Measurements from ENCODE around the gene MANSC1. TPM values are rescaled to one million over a fixed set of nuclear protein-coding genes. Genes with fewer than 3 reads are reported as not detected.
"Not testable (repeated sequence)": the region's sequence is repeated elsewhere in the genome, so short reads cannot be mapped to it uniquely, and the experiment has no call there.

Gene MANSC1
- total RNA-seq, 1 donor from 2014 or later = 72.1 TPM

DNA sequence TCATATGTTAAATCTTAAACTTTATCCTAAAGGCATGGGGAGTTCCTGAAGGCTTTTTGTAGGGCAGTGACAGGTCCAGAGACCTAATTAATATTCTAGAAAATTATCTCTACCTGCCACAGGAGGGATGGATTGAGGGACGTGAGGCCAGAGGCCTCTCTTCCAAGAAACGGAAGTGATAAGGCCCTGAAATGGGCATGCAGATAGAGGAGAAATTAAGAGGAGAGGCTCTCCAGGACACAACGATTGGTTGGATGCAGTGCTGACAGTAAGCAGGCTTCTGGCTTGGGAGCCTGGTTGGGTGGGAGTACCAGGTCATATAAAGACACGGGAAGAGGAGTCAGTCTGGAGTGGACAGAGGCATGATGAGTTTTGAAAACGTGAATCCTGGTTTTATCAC is 3.8 kb upstream of the MANSC1 start:
- no peak overlapping the region for H3K27ac ChIP-seq
- no peaks in the 10 kb centered on the region for H3K36me3 ChIP-seq
- no peak for DNase-seq (ENCODE audit: low spot score in 2 of 2)
- H3K27me3 ChIP-seq = no peaks in the 10 kb centered on the region
- H3K9me3 ChIP-seq = no peaks in the 10 kb centered on the region
- no peak overlapping the region for H3K4me3 ChIP-seq
- peaks cover 0 to 19% of the 10 kb centered on the region in 2 donors for H3K4me1 ChIP-seq
- TF ChIP-seq, protein P1, sequence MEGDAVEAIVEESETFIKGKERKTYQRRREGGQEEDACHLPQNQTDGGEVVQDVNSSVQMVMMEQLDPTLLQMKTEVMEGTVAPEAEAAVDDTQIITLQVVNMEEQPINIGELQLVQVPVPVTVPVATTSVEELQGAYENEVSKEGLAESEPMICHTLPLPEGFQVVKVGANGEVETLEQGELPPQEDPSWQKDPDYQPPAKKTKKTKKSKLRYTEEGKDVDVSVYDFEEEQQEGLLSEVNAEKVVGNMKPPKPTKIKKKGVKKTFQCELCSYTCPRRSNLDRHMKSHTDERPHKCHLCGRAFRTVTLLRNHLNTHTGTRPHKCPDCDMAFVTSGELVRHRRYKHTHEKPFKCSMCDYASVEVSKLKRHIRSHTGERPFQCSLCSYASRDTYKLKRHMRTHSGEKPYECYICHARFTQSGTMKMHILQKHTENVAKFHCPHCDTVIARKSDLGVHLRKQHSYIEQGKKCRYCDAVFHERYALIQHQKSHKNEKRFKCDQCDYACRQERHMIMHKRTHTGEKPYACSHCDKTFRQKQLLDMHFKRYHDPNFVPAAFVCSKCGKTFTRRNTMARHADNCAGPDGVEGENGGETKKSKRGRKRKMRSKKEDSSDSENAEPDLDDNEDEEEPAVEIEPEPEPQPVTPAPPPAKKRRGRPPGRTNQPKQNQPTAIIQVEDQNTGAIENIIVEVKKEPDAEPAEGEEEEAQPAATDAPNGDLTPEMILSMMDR (IDR thresholded peaks at IDR 0.05) = no peak
- intact Hi-C loops (cut with DNase I) = loop anchor here (10.0 kb wide), 1 partner anchor 779 kb away; no protein-coding TSS in a partner anchor

DNA sequence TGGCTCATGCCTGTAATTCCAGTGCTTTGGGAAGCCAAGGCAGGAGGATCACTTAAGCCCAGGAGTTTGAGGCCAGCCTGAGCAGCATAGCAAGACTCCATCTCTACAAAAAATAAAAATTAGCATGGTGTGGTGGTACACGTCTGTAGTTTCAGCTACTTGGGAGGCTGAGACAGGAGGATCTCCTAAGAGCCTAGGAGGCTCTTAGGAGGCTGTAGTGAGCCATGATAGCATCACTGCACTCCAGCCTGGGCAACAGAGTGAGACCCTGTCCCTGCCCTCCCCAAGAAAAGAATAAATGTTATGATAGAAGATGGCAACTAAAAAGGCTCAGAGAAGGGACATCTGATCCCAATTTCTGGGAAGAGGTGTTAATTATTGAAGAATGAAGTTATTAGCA is 3.2 kb upstream of the MANSC1 start:
- TF ChIP-seq, protein P1 (IDR thresholded peaks at IDR 0.05) = no peak
- Histone ChIP-seq H3K4me3 (no peak overlapping the region), H3K4me1 (peaks cover 0 to 15% of the 10 kb centered on the region in 2 donors), H3K27me3 (no peaks in the 10 kb centered on the region), H3K36me3 (no peaks in the 10 kb centered on the region), H3K9me3 (no peaks in the 10 kb centered on the region), H3K27ac (no peak overlapping the region)
- intact Hi-C loops (cut with DNase I) = loop anchor here (10.0 kb wide), 1 partner anchor 778 kb away; no protein-coding TSS in a partner anchor
- DNase-seq (ENCODE audit: low spot score in 2 of 2) = no peak

DNA sequence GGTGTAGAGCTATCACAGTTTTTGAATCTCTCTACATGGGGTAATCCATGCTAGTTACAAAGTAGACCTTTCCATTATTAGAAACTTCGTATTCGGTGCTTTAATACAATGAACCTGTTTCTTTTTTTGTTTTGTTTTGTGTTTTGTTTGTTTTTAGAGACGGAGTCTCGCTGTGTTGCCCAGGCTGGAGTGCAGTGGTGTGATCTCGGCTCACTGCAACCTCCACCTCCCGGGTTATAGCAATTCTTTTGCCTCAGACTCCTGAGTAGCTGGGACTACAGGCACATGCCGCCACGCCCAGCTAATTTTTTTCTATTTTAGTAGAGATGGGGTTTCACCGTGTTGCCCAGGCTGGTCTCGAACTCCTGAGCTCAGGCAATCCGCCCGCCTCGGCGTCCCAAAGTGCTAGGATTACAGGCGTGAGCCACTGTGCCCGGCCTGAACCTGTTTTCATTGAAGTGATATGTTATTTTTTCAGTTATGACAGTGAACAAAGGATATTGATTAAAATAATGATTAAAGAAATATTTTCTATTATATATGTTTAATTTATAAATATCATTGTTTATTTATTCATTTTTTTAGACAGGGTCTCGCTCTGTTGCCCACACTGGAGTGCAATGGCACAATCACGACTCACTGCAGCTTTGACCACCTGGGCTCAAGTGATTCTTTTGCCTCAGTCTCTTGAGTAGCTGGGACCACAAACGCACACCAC is 1.6 kb upstream of the MANSC1 start:
- not testable (repeated sequence) for H3K4me3 ChIP-seq; H3K36me3 ChIP-seq; H3K27me3 ChIP-seq; H3K9me3 ChIP-seq; DNase-seq (ENCODE audit: low spot score in 2 of 2); H3K27ac ChIP-seq
- H3K4me1 ChIP-seq = peaks cover 0 to 14% of the 10 kb centered on the region in 2 donors
- intact Hi-C loops (cut with DNase I) = loop anchor here (10.0 kb wide), 1 partner anchor 777 kb away; no protein-coding TSS in a partner anchor

DNA sequence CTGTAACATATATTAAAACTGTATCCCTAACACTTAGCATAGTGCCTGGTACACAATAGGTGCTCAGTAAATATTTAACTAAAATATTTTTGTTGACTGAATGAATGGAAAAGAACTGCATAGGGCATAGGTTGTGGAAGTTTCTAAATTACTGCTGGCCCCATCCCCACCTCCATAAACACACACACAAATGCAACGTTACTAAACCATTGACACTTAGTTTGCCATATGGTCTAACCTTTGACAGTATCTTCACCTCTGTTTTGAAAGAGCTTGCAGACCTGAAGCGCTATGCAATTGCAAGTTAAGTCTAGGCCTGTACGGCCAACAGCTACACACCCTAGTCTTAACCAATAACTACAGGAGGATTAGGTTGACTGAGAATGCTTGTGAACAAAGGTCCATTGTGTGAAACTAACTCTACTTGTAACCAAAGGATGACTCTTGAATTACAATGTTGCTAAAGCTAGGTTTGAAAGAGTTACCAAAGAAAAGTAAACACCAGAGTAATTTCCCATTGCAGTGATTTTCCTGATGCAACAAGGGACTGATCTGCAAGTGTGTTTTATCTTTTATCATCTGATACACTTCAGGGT is 924 bp upstream of the MANSC1 start:
- TF ChIP-seq, protein P1 (IDR thresholded peaks at IDR 0.05) = no peak
- no peak for DNase-seq (ENCODE audit: low spot score in 2 of 2)
- Histone ChIP-seq H3K4me1 (peaks cover 0 to 12% of the 10 kb centered on the region in 2 donors), H3K27me3 (no peaks in the 10 kb centered on the region), H3K27ac (no peak overlapping the region), H3K36me3 (no peaks in the 10 kb centered on the region), H3K9me3 (no peaks in the 10 kb centered on the region), H3K4me3 (peak overlapping the region in 1 of 2 donors; percentile 82)
- intact Hi-C loops (cut with DNase I) = loop anchor here (10.0 kb wide), 1 partner anchor 776 kb away; no protein-coding TSS in a partner anchor

DNA sequence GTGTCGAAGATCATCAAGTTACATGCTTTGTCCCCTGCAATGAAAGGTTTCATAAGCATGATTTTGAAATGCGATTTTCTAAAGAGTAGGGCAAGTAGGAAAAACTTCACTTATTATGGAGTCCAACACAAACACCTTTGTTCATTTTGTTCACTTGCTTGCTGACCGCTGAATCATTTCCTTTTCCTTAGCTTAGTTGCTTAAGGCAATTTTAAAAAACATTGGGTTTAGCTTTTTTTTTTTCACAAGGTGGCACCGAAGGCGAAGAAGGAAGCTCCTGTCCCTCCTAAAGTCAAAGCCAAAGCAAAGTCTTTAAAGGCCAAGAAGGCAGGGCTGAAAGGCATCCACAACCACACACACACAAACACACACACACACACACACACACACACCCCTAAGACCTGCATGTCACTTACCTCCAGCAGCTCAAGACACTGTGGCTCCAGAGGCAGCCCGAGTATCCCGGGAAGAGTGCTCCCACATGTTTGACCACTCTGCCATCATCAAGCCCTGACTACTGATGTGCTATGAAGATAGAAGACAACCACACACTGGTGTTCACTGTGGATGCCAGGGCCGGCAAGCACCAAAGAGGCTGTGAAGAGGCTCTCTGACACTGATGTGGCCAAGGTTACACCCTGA is 11.4 kb downstream of the MANSC1 start:
- TF ChIP-seq, protein P1 (IDR thresholded peaks at IDR 0.05) = no peak
- H3K36me3 ChIP-seq = peaks cover 6 to 16% of the 10 kb centered on the region in 2 donors

More for the DNA sequence above, 11.4 kb downstream of the MANSC1 start:
- intact Hi-C loops (cut with DNase I) = loop anchor here (2.0 to 10.0 kb wide), 3 partner anchors 18 to 784 kb away; partner anchors contain the start of gene BORCS5
- H3K9me3 ChIP-seq = no peaks in the 10 kb centered on the region
- H3K27ac ChIP-seq = peak overlapping the region; percentile 89 to 93
- H3K27me3 ChIP-seq = no peaks in the 10 kb centered on the region
- H3K4me1 ChIP-seq = peaks cover 9 to 27% of the 10 kb centered on the region in 2 donors
- DNase-seq (ENCODE audit: low spot score in 2 of 2) = peak in 1 of 2 donors; percentile 61
- peak overlapping the region; percentile 7 to 39 for H3K4me3 ChIP-seq
